GM23338 (cell line): ENCODE results near the gene LAYN. TPM values are rescaled to one million over a fixed set of nuclear protein-coding genes. Genes with fewer than 3 reads are reported as not detected.

Experiments
- ATAC-seq: fragments of 200-7000 bp; cut with Tn5 transposase; 3 replicates; pipeline ENCODE4 v1.9.1; 2020
- DNase-seq: peaks from one replicate; pipeline ENCODE4 v3.0.0-alpha.2; 2015; ENCODE audit warnings: low spot score
- H2AFZ ChIP-seq: fragments of 200-600 bp; sonication (generic); 2 replicates; pipeline ENCODE4 v1.8.0; 2016; ENCODE audit warnings: antibody characterized with exemption, mild to moderate bottlenecking, moderate library complexity
- H3F3A ChIP-seq: fragments of 200-600 bp; sonication (generic); replicated peaks from 2 replicates; pipeline ENCODE4 v1.8.0; 2017; ENCODE audit warnings: antibody characterized with exemption, mixed run types, low read depth
- H3K27ac ChIP-seq: fragments of 200-600 bp; sonication (generic); 2 replicates; pipeline ENCODE4 v1.6.1; 2016; ENCODE audit warnings: low read depth
- H3K27me3 ChIP-seq: fragments of 200-600 bp; sonication (generic); 2 replicates; pipeline ENCODE4 v1.8.0; 2016; ENCODE audit warnings: mild to moderate bottlenecking, mixed run types, moderate library complexity; ENCODE audit not compliant: insufficient read depth
- H3K36me3 ChIP-seq: fragments of 200-600 bp; sonication (generic); 2 replicates; pipeline ENCODE4 v1.8.0; 2016; ENCODE audit warnings: mild to moderate bottlenecking; ENCODE audit not compliant: insufficient read depth
- H3K4me1 ChIP-seq: fragments of 200-600 bp; sonication (generic); 2 replicates; pipeline ENCODE4 v1.8.0; 2016; ENCODE audit warnings: mild to moderate bottlenecking, moderate library complexity; ENCODE audit not compliant: insufficient read depth
- H3K4me2 ChIP-seq: fragments of 200-600 bp; sonication (generic); 2 replicates; pipeline ENCODE4 v1.7.1; 2017; ENCODE audit warnings: mixed run types
- H3K4me3 ChIP-seq: fragments of 200-600 bp; sonication (generic); 2 replicates; pipeline ENCODE4 v1.6.1; 2016; ENCODE audit warnings: mixed run types
- H3K79me2 ChIP-seq: fragments of 200-600 bp; sonication (generic); replicated peaks from 2 replicates; pipeline ENCODE4 v1.8.0; 2017; ENCODE audit warnings: mild to moderate bottlenecking; ENCODE audit not compliant: insufficient read depth
- H3K9me2 ChIP-seq: fragments of 200-600 bp; sonication (generic); 2 replicates; pipeline ENCODE4 v1.8.0; 2017; ENCODE audit not compliant: insufficient read depth
- H4K20me1 ChIP-seq: fragments of 200-600 bp; sonication (generic); replicated peaks from 2 replicates; pipeline ENCODE4 v1.8.0; 2017; ENCODE audit warnings: mild to moderate bottlenecking; ENCODE audit not compliant: insufficient read depth
- H3K27ac Mint-ChIP-seq: 2 replicates; pipeline ENCODE4 v1.8.0; 2020; ENCODE audit warnings: inconsistent platforms, mild to moderate bottlenecking, moderate library complexity, mixed read lengths
- H3K27me3 Mint-ChIP-seq: 3 replicates; pipeline ENCODE4 v1.8.0; 2022; ENCODE audit warnings: low read depth, mild to moderate bottlenecking, moderate library complexity, mixed read lengths, inconsistent platforms; ENCODE audit not compliant: insufficient read depth, poor library complexity
- H3K36me3 Mint-ChIP-seq: 3 replicates; pipeline ENCODE4 v1.8.0; 2021; ENCODE audit warnings: low read depth, mild to moderate bottlenecking, inconsistent platforms, moderate library complexity, mixed read lengths
- H3K4me1 Mint-ChIP-seq: 3 replicates; pipeline ENCODE4 v1.8.0; 2020; ENCODE audit warnings: mild to moderate bottlenecking, inconsistent platforms, mixed read lengths
- H3K4me3 Mint-ChIP-seq: 3 replicates; pipeline ENCODE4 v1.8.0; 2021; ENCODE audit warnings: moderate library complexity, mild to moderate bottlenecking, inconsistent platforms, mixed read lengths
- H3K9me3 Mint-ChIP-seq: 3 replicates; pipeline ENCODE4 v1.8.0; 2020; ENCODE audit warnings: moderate library complexity, mild to moderate bottlenecking, inconsistent platforms, mixed read lengths
- CTCF ChIP-seq, 2 experiments: fragments of 200-600 bp in 1 of 2; sonication (generic) in 1 of 2; conservative IDR thresholded peaks; 2 replicates each; pipeline versions ENCODE4 v1.5.1 to v1.6.1; 2016 to 2017; ENCODE audit warnings: antibody characterized with exemption in 2 of 2, low read depth in 2 of 2, mild to moderate bottlenecking in 2 of 2, moderate library complexity in 1 of 2
- EZH2 ChIP-seq: fragments of 200-600 bp; sonication (generic); IDR thresholded peaks from one replicate; pipeline ENCODE4 v1.8.0; 2017; ENCODE audit warnings: antibody characterized with exemption, mild to moderate bottlenecking, low read depth; ENCODE audit not compliant: unreplicated experiment
- EZH2phosphoT487 ChIP-seq: fragments of 200-600 bp; sonication (generic); IDR thresholded peaks from one replicate; pipeline ENCODE4 v1.8.1; 2018; ENCODE audit warnings: antibody characterized with exemption; ENCODE audit not compliant: unreplicated experiment
- NANOG ChIP-seq: IDR thresholded peaks from 2 replicates; pipeline ENCODE4 v1.6.1; 2016; ENCODE audit warnings: antibody characterized with exemption, borderline replicate concordance
- POLR2AphosphoS5 ChIP-seq: IDR thresholded peaks from 2 replicates; pipeline ENCODE4 v1.6.1; 2016; ENCODE audit warnings: antibody characterized with exemption, low read depth
- REST ChIP-seq: IDR thresholded peaks from one replicate; pipeline ENCODE4 v1.6.1; 2018; ENCODE audit warnings: antibody characterized with exemption; ENCODE audit not compliant: unreplicated experiment
- STAT1 ChIP-seq: IDR thresholded peaks from one replicate; pipeline ENCODE4 v1.6.1; 2016; ENCODE audit warnings: antibody characterized with exemption; ENCODE audit not compliant: unreplicated experiment
- ZNF114 ChIP-seq: fragments of 250-450 bp; sonication (Bioruptor Pico); IDR thresholded peaks from 2 replicates; pipeline ENCODE4 v1.5.0; 2020; ENCODE audit warnings: mild to moderate bottlenecking, moderate library complexity
- ZNF462 ChIP-seq: fragments of 250-450 bp; sonication (Bioruptor Pico); IDR thresholded peaks from 2 replicates; pipeline ENCODE4 v1.5.0; 2020; ENCODE audit warnings: mild to moderate bottlenecking, moderate library complexity
- polyA plus RNA-seq: library from polyadenylated mRNA; unstranded; fragments of >200 nt; fragmentation: Nextera tagmentation; extraction: Ambion mirVana; gene quantifications from 2 replicates; pipeline ENCODE4 v1.2.1, GENCODE V29; 2016
- total RNA-seq: library from RNA; depleted of rRNA; stranded (reverse); fragments of >200 nt; shearing (Covaris generic); gene quantifications from 2 replicates; pipeline ENCODE4 v1.2.3, GENCODE V29; 2014

The LAYN gene
- total and polyA plus RNA-seq, 2 experiments from 2014 or later = 6.8 to 7.9 TPM

GRCh38 chr11:111559800-111560464, 19.4 kb downstream of the LAYN start (continued):
- TF ChIP-seq ZNF462 (CRISPR knock-in tag) = no peak
- TF ChIP-seq ZNF114 (CRISPR knock-in tag) = no peak
- TF ChIP-seq POLR2AphosphoS5 = no peak
- no peak for TF ChIP-seq REST

GRCh38 chr11:111560800-111561199, 20.3 kb downstream of the LAYN start:
- DNase-seq (no peak), ATAC-seq (no peak)
- Mint-ChIP-seq H3K9me3 (peaks cover 16% of the 10 kb centered on the region), H3K27ac (no peak overlapping the region), H3K27me3 (peaks cover 10% of the 10 kb centered on the region), H3K36me3 (peaks cover 17% of the 10 kb centered on the region), H3K4me1 (peaks cover 28% of the 10 kb centered on the region), H3K4me3 (no peak overlapping the region)
- Histone ChIP-seq H3F3A (no peaks in the 10 kb centered on the region), H3K27ac (no peak overlapping the region), H3K4me3 (no peak overlapping the region), H3K27me3 (no peaks in the 10 kb centered on the region), H2AFZ (no peak overlapping the region), H3K9me2 (no peaks in the 10 kb centered on the region), H3K36me3 (peaks cover 7% of the 10 kb centered on the region; the same call in 1 of the 2 replicates), H3K4me2 (no peak overlapping the region), H3K4me1 (peaks cover 40% of the 10 kb centered on the region), H3K79me2 (no peaks in the 10 kb centered on the region), H4K20me1 (no peaks in the 10 kb centered on the region)
- TF ChIP-seq CTCF (conservative IDR thresholded peaks at IDR 0.05; ENCODE audit: low read depth in 2 of 2) (no peak), EZH2 (no peak), NANOG (no peak), STAT1 (no peak), POLR2AphosphoS5 (no peak), ZNF114 (CRISPR knock-in tag) (no peak), EZH2phosphoT487 (no peak), REST (no peak)
